Nasal cavity respiratory epithelium epithelial cell of viscerocranial mucosa (primary cell): ENCODE measurements around the gene PI3. TPM values are rescaled to one million over a fixed set of nuclear protein-coding genes. Genes with fewer than 3 reads are reported as not detected.

Experiments used
- total RNA-seq: library from RNA; depleted of rRNA; stranded (reverse); fragments of >200 nt; gene quantifications from 2 replicates; pipeline ENCODE4 v1.2.3, GENCODE V29; 2014

Gene PI3, protein sequence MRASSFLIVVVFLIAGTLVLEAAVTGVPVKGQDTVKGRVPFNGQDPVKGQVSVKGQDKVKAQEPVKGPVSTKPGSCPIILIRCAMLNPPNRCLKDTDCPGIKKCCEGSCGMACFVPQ
- total RNA-seq, result 39.5 and 217 TPM in 2 replicates

GRCh38 chr20:45174434-45175364, at the start of gene PI3:
TSS of gene PI3 (plus strand) at chr20:45174902. CDS start at chr20:45174923, 21 bp downstream.

DNA sequence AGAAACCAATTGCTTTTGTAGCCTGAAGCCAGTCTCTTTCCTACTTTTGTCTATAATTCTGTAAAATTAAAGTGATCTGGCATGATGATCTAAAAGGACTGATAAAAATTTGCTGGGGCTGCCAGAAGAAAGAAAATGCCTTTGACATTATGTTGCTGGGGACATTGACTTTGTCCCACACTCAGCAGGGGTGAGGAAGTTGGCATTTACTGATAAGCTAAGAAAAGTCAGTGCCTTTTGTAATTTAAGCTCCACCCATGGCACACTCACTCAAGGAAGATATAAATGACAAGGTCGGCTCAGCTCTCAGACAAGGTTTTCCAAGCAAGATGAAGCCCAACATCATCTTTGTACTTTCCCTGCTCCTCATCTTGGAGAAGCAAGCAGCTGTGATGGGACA, 32.0 kb downstream of the PI3 start, which contains the start of gene SEMG1:
SEMG1 (plus strand) TSS at position 309 of the 400 bp plus-strand sequence; CDS start at position 330, 21 bp downstream.

GRCh38 chr20:45221076-45221475, 46.4 kb downstream of the PI3 start, which contains the start of gene SEMG2:
TSS of gene SEMG2 (plus strand) at chr20:45221373. CDS start at chr20:45221390, 17 bp downstream.

Other genes with a start within 250 kb of the PI3 start
- gene TOMM34, start 214.5 kb upstream of the PI3 start, total RNA-seq, result 16.7 and 18.5 TPM in 2 replicates
- gene STK4, start 208.4 kb upstream of the PI3 start, total RNA-seq, result 43.4 and 48.1 TPM in 2 replicates
- 0.64 and 1.0 TPM in 2 replicates for gene KCNS1, start 73.8 kb upstream of the PI3 start, total RNA-seq
- gene WFDC5, start 59.7 kb upstream of the PI3 start, total RNA-seq, result 0.64 and 8.2 TPM in 2 replicates
- 8.9 TPM in 1 of 2 replicates, not detected in the other for gene WFDC12, start 50.4 kb upstream of the PI3 start, total RNA-seq
- not detected in 2 replicates for gene SEMG1, start 32.1 kb downstream of the PI3 start, total RNA-seq
- gene SEMG2, start 46.5 kb downstream of the PI3 start, total RNA-seq, result not detected in 2 replicates
- gene SLPI, start 79.7 kb downstream of the PI3 start, total RNA-seq, result 458 and 1,147 TPM in 2 replicates
- gene RBPJL, start 131.9 kb downstream of the PI3 start, total RNA-seq, result not detected in 2 replicates
- under 0.01 and 0.14 TPM in 2 replicates for gene MATN4, start 133.4 kb downstream of the PI3 start, total RNA-seq
- 193 and 303 TPM in 2 replicates for gene SDC4, start 173.5 kb downstream of the PI3 start, total RNA-seq
- 17.4 and 22.1 TPM in 2 replicates for gene SYS1, start 188.3 kb downstream of the PI3 start, total RNA-seq
- not detected in 2 replicates for gene TP53TG5, start 203.4 kb downstream of the PI3 start, total RNA-seq
- gene DBNDD2, start 233.4 kb downstream of the PI3 start, total RNA-seq, result 8.3 and 15.4 TPM in 2 replicates
- 17.8 and 35.4 TPM in 2 replicates for gene PIGT, start 241.2 kb downstream of the PI3 start, total RNA-seq